Suprapubic skin (tissue), 3 donors: Measurements from ENCODE around the gene CBFA2T3.

ENCODE experiments used
- CTCF ChIP-seq, 2 donors: fragments of 200-600 bp in 1 of 2; fragments of 450-650 bp in 1 of 2; sonication (generic) in 1 of 2; IDR thresholded peaks; one replicate each; pipeline ENCODE4 v1.5.1; 2016 to 2019; ENCODE audit warnings: antibody characterized with exemption in 2 of 2, mild to moderate bottlenecking in 1 of 2, moderate library complexity in 1 of 2
- POLR2A ChIP-seq, 2 donors: fragments of 450-650 bp; IDR thresholded peaks; one replicate each; pipeline ENCODE4 v1.6.1; 2017; ENCODE audit warnings: antibody characterized with exemption in 2 of 2, mild to moderate bottlenecking in 2 of 2, moderate library complexity in 2 of 2

DNA sequence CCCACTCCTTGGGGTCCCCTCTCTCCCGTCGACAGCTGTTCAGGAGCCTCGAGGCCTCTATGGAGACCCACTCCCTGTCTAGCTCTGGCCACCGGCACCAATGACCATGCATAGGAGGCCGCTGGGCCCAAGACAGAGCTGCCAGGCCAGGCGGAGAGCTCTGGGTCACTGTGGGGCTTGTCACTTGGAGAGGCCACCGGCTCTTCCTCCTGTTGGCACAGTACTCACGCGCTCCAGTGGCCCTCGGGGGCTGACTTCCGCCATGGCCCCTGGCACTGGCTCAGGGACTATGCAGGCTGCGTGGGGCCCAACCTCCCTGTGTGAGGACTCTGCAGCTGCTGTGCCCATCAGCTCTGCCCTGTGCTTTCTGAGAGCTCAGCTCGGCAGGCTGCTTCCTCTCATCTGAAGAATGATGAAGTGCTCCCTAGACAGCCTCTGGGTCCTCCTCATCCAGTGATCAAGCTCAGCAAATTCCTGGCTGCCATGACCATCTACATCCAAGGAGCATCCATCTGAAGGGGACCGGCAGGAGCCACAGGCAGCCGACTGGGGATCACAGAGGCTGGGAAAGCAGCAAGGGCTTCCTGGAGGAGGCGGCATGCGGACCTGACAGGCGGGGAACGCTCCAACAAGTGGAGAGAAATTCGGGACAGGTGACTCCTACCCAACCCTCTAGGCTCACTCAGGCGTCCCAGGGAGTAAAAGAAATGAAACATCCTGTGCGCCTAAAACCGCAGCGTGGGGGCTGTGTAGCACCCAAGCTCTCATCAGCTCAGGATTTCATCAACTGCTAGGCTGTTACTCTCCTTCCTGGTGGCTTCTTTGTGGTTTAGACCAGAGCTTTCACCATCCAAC is 137.0 kb downstream of the CBFA2T3 start:
- TF ChIP-seq CTCF (IDR thresholded peaks at IDR 0.05) (no peak), POLR2A (IDR thresholded peaks at IDR 0.05) (no peak)
